ENCODE measurements around the gene UGT1A10. TPM values are rescaled to one million over a fixed set of nuclear protein-coding genes. Genes with fewer than 3 reads are reported as not detected.

The UGT1A10 gene
- total and polyA plus RNA-seq, 2 donors (not counting 1 experiment from before 2014, with no cell fraction given) = not detected

DNA sequence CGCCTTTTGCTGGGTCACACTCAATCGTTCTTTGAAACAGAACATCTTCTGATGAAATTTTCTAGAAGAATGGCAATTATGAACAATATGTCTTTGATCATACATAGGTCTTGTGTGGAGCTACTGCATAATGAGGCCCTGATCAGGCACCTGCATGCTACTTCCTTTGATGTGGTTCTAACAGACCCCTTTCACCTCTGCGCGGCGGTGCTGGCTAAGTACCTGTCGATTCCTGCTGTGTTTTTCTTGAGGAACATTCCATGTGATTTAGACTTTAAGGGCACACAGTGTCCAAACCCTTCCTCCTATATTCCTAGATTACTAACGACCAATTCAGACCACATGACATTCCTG, 77.0 kb downstream of the UGT1A10 start:
- peaks cover 3% of the 10 kb centered on the region for H3K4me1 Mint-ChIP-seq
- intact Hi-C loops (cut with micrococcal nuclease) = no loop called here

DNA sequence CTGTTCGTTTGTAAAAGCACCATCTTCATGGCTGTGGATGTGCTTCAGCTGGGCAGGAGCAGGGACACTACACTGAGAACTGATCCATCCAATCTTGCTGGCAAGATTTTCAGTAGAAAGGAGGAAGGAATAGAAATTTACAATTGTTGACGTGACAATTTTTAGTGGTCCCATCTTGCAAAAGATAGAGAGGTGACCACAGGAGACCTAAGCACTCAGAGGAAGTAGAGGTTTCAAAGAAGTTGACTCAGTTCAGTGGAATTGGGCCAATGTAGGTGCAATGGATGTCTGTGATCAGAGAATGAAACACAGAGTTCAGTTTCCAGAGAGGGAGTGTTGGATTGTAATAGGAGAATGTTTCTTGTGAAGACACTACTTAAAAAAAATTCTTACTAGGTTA, 77.9 kb downstream of the UGT1A10 start:
- intact Hi-C loops (cut with micrococcal nuclease) = no loop called here
- Histone ChIP-seq H2AFZ (ENCODE audit: insufficient read depth, low read depth, low read length, poor library complexity, severe bottlenecking) (no peak overlapping the region), H3K9me3 (ENCODE audit: control extremely low read depth in 1 of 3, control insufficient read depth in 2 of 3, insufficient read depth in 1 of 3, low read length in 2 of 3) (no peaks in the 10 kb centered on the region), H3K4me1 (ENCODE audit: control insufficient read depth in 2 of 2, insufficient read depth in 2 of 2, low read length in 2 of 2) (no peaks in the 10 kb centered on the region), H3K79me2 (ENCODE audit: control insufficient read depth, insufficient read depth, low read length) (no peaks in the 10 kb centered on the region), H3K27me3 (replicated peaks in 1 of 4; ENCODE audit: control extremely low read depth in 1 of 4, control insufficient read depth in 3 of 4, insufficient read depth in 4 of 4, low read length in 3 of 4) (peaks cover 0 to 8% (median 0%) of the 10 kb centered on the region in 4 experiments), H3K27ac (ENCODE audit: low read length in 2 of 2) (no peak overlapping the region), H4K20me1 (ENCODE audit: control insufficient read depth, insufficient read depth, low read length, poor library complexity, severe bottlenecking) (no peaks in the 10 kb centered on the region), H3K36me3 (replicated peaks in 1 of 2; ENCODE audit: control extremely low read depth in 1 of 2, control insufficient read depth in 1 of 2, extremely low read depth in 1 of 2, insufficient read depth in 2 of 2, low read length in 1 of 2) (no peaks in the 10 kb centered on the region), H3K4me3 (ENCODE audit: control extremely low read depth in 1 of 5, extremely low read depth in 1 of 5, insufficient read depth in 1 of 5, low read depth in 2 of 5, low read length in 4 of 5) (no peak overlapping the region), H3K4me2 (replicated peaks; ENCODE audit: low read depth, low read length, poor library complexity, severe bottlenecking) (no peak overlapping the region), H3K9ac (ENCODE audit: low read length) (no peak overlapping the region)
- no peak for TF ChIP-seq EZH2 (IDR thresholded peaks at IDR 0.05; ENCODE audit: borderline replicate concordance, insufficient read depth, low read depth, low read length, poor library complexity, severe bottlenecking)
- TF ChIP-seq, protein P1, sequence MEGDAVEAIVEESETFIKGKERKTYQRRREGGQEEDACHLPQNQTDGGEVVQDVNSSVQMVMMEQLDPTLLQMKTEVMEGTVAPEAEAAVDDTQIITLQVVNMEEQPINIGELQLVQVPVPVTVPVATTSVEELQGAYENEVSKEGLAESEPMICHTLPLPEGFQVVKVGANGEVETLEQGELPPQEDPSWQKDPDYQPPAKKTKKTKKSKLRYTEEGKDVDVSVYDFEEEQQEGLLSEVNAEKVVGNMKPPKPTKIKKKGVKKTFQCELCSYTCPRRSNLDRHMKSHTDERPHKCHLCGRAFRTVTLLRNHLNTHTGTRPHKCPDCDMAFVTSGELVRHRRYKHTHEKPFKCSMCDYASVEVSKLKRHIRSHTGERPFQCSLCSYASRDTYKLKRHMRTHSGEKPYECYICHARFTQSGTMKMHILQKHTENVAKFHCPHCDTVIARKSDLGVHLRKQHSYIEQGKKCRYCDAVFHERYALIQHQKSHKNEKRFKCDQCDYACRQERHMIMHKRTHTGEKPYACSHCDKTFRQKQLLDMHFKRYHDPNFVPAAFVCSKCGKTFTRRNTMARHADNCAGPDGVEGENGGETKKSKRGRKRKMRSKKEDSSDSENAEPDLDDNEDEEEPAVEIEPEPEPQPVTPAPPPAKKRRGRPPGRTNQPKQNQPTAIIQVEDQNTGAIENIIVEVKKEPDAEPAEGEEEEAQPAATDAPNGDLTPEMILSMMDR (IDR thresholded peaks at IDR 0.05) = no peak
- Mint-ChIP-seq H3K4me1 (peaks cover 3% of the 10 kb centered on the region), H3K27ac (no peak overlapping the region), H3K27me3 (peaks cover 35% of the 10 kb centered on the region), H3K4me3 (no peak overlapping the region), H3K9me3 (ENCODE audit: insufficient read depth) (no peaks in the 10 kb centered on the region)
- ATAC-seq (ENCODE audit: low read depth) (no peak), DNase-seq (no peak)
- WGBS (ENCODE audit: insufficient coverage) = 78% methylated on average over 2 of the region's 2 CpGs
- ChIA-PET POLR2A (no interaction called here), CTCF (no interaction called here)

More for the DNA sequence above, 77.0 kb downstream of the UGT1A10 start:
- H3K9me3 ChIP-seq (ENCODE audit: control extremely low read depth in 1 of 3, control insufficient read depth in 2 of 3, insufficient read depth in 1 of 3, low read length in 2 of 3) = no peaks in the 10 kb centered on the region
- H3K4me2 ChIP-seq (replicated peaks; ENCODE audit: low read depth, low read length, poor library complexity, severe bottlenecking) = no peak overlapping the region
- no peaks in the 10 kb centered on the region for H4K20me1 ChIP-seq (ENCODE audit: control insufficient read depth, insufficient read depth, low read length, poor library complexity, severe bottlenecking)
- no peak overlapping the region for H2AFZ ChIP-seq (ENCODE audit: insufficient read depth, low read depth, low read length, poor library complexity, severe bottlenecking)
- DNase-seq (no peak), ATAC-seq (ENCODE audit: low read depth) (no peak)
- Mint-ChIP-seq H3K4me3 (no peak overlapping the region), H3K27ac (no peak overlapping the region), H3K27me3 (peaks cover 29% of the 10 kb centered on the region), H3K9me3 (ENCODE audit: insufficient read depth) (no peaks in the 10 kb centered on the region)
- TF ChIP-seq, protein P1 (IDR thresholded peaks at IDR 0.05) = no peak
- TF ChIP-seq EZH2 (IDR thresholded peaks at IDR 0.05; ENCODE audit: borderline replicate concordance, insufficient read depth, low read depth, low read length, poor library complexity, severe bottlenecking) = no peak
- no peak overlapping the region for H3K4me3 ChIP-seq (ENCODE audit: control extremely low read depth in 1 of 5, extremely low read depth in 1 of 5, insufficient read depth in 1 of 5, low read depth in 2 of 5, low read length in 4 of 5)
- H3K36me3 ChIP-seq (replicated peaks in 1 of 2; ENCODE audit: control extremely low read depth in 1 of 2, control insufficient read depth in 1 of 2, extremely low read depth in 1 of 2, insufficient read depth in 2 of 2, low read length in 1 of 2) = no peaks in the 10 kb centered on the region
- no peaks in the 10 kb centered on the region for H3K79me2 ChIP-seq (ENCODE audit: control insufficient read depth, insufficient read depth, low read length)
- H3K4me1 ChIP-seq (ENCODE audit: control insufficient read depth in 2 of 2, insufficient read depth in 2 of 2, low read length in 2 of 2) = no peaks in the 10 kb centered on the region
- WGBS (ENCODE audit: insufficient coverage) = 100% methylated on average over 2 of the region's 7 CpGs
- ChIA-PET POLR2A (no interaction called here), CTCF (interaction anchor here (2.0 to 2.5 kb wide), 2 partner anchors 265 to 309 kb away, joined by 8 to 9 read pairs; no protein-coding TSS in a partner anchor)
- peaks cover 0 to 8% (median 0%) of the 10 kb centered on the region in 4 experiments for H3K27me3 ChIP-seq (replicated peaks in 1 of 4; ENCODE audit: control extremely low read depth in 1 of 4, control insufficient read depth in 3 of 4, insufficient read depth in 4 of 4, low read length in 3 of 4)
- H3K9ac ChIP-seq (ENCODE audit: low read length) = no peak overlapping the region
- H3K27ac ChIP-seq (ENCODE audit: low read length in 2 of 2) = no peak overlapping the region
